Measurements from ENCODE around the gene IGLL1.

DNA sequence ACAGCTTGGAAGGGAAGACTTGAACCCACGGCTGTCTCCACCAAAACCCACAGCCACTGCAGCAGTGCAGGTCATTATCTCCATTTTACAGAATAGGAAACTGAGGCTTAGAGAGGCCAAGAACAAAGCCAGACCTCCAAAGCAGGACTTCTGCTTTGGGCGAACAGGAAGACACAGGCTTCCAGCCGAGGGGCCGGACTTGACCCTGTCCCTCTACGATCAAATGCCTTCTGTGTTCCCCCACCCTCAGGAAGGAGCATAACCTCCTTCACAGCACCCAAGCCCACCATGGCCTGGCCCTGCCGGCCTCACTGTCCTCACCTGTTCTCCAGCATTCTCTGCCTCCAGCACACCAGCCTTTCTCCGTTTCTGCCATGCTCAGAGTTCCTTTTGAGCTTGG, 15.8 kb downstream of the IGLL1 start:
- no peak for TF ChIP-seq EZH2 (IDR thresholded peaks at IDR 0.05; ENCODE audit: low read length)
- TF ChIP-seq, protein P1, sequence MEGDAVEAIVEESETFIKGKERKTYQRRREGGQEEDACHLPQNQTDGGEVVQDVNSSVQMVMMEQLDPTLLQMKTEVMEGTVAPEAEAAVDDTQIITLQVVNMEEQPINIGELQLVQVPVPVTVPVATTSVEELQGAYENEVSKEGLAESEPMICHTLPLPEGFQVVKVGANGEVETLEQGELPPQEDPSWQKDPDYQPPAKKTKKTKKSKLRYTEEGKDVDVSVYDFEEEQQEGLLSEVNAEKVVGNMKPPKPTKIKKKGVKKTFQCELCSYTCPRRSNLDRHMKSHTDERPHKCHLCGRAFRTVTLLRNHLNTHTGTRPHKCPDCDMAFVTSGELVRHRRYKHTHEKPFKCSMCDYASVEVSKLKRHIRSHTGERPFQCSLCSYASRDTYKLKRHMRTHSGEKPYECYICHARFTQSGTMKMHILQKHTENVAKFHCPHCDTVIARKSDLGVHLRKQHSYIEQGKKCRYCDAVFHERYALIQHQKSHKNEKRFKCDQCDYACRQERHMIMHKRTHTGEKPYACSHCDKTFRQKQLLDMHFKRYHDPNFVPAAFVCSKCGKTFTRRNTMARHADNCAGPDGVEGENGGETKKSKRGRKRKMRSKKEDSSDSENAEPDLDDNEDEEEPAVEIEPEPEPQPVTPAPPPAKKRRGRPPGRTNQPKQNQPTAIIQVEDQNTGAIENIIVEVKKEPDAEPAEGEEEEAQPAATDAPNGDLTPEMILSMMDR (optimal IDR thresholded peaks at IDR 0.05 in 1 of 3, IDR thresholded peaks at IDR 0.05 in 1 of 3, conservative IDR thresholded peaks at IDR 0.05 in 1 of 3; ENCODE audit: extremely low read depth in 1 of 3, insufficient read depth in 2 of 3, low read length in 3 of 3), result no peak
